ENCODE results near the gene BMP2K.

BMP2K gene

DNA sequence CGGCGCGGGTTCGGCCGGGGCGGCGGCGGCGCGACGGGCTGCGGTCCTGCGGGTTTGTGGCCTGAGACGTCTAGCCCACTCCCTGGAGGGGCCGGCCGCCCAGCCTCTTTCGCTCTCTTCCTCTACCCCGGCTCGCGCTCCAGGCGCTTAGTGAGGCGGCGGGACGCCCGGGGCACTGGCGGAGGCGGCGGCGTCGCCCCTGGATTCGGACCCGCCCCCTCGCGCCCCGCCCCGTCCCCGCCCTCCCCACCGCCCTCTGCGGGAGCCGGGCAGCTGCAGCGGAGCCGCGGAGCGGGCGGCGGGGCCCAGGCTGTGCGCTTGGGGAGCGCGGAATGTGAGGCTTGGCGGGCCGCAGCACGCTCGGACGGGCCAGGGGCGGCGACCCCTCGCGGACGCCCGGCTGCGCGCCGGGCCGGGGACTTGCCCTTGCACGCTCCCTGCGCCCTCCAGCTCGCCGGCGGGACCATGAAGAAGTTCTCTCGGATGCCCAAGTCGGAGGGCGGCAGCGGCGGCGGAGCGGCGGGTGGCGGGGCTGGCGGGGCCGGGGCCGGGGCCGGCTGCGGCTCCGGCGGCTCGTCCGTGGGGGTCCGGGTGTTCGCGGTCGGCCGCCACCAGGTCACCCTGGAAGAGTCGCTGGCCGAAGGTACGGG, at the start of gene BMP2K:
TSS of gene BMP2K (plus strand) at position 272 of the 650 bp plus-strand sequence. CDS start at position 466, 194 bp downstream.
- H3K27ac Mint-ChIP-seq = peak within 1 kb of the TSS; percentile 98
- H3K36me3 Mint-ChIP-seq (ENCODE audit: low read depth) = no peaks in the 10 kb centered on the region
- H3K4me3 Mint-ChIP-seq = peak within 1 kb of the TSS; percentile 92
- H3K9me3 Mint-ChIP-seq = no peaks in the 10 kb centered on the region
- peaks cover 42% of the 10 kb centered on the region for H3K4me1 Mint-ChIP-seq (ENCODE audit: low read depth)
- no peaks in the 10 kb centered on the region for H3K27me3 Mint-ChIP-seq

DNA sequence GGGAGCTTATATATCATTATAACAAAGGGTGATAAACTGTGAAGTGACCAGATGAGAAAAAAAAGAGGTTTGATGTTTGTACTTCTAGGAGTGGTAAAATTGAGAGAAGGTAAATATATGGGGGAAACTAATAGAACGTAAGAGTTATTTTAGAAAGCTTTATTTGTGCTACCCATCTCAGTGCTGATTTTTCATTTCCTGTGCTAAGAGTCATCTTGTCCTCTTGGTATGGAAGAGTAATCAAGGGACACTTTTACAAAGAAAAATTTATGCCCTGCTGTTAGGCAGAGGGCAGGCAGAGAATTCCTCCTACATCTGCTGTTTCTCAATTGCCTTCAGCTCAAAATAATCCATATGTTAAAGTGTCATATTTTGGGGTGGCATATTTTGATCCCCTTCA, 49.6 kb upstream of the BMP2K start:
- no peak overlapping the region for H3K4me3 Mint-ChIP-seq
- H3K27ac Mint-ChIP-seq = no peak overlapping the region
- no peaks in the 10 kb centered on the region for H3K36me3 Mint-ChIP-seq (ENCODE audit: low read depth)
- no peaks in the 10 kb centered on the region for H3K27me3 Mint-ChIP-seq
- peaks cover 13% of the 10 kb centered on the region for H3K4me1 Mint-ChIP-seq (ENCODE audit: low read depth)
- no peaks in the 10 kb centered on the region for H3K9me3 Mint-ChIP-seq

DNA sequence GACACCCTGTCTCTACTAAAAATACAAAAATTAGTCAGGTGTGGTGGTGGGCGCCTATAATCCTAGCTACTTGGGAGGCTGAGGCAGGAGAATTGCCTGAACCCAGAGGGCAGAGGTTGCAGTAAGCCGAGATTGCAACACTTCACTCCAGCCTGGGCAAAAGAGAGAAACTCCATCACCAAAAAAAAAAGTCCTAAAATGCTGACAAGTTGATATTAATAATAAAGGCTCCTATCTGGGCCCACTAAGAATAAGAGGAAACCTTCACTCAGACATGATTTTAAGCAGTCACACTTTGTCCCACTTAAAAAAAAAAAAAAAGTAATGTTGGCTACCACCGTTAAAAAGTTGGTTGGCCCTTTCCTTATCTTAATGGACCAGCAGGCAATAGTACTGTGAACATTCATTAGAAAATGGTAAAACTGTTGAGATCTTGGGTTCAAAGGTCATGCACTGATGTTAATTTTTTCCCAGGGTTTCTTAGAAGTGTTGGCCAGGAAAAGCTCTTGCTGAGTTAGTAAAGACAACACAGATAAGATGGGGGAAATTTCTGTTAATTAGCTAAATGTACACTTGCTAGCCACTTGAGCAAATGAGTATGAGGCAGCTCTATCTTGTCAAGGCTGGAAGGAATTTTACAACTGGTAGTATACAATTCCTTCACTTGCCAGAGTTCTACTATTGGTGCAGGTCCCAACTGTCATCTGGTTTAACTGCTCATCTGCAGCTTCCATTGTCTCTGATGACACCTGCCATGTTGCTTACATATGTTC, 43.6 kb upstream of the BMP2K start:
- no peaks in the 10 kb centered on the region for H3K27me3 Mint-ChIP-seq
- H3K27ac Mint-ChIP-seq = no peak overlapping the region
- peaks cover 13% of the 10 kb centered on the region for H3K4me1 Mint-ChIP-seq (ENCODE audit: low read depth)
- no peaks in the 10 kb centered on the region for H3K36me3 Mint-ChIP-seq (ENCODE audit: low read depth)
- no peaks in the 10 kb centered on the region for H3K9me3 Mint-ChIP-seq
- H3K4me3 Mint-ChIP-seq = no peak overlapping the region

DNA sequence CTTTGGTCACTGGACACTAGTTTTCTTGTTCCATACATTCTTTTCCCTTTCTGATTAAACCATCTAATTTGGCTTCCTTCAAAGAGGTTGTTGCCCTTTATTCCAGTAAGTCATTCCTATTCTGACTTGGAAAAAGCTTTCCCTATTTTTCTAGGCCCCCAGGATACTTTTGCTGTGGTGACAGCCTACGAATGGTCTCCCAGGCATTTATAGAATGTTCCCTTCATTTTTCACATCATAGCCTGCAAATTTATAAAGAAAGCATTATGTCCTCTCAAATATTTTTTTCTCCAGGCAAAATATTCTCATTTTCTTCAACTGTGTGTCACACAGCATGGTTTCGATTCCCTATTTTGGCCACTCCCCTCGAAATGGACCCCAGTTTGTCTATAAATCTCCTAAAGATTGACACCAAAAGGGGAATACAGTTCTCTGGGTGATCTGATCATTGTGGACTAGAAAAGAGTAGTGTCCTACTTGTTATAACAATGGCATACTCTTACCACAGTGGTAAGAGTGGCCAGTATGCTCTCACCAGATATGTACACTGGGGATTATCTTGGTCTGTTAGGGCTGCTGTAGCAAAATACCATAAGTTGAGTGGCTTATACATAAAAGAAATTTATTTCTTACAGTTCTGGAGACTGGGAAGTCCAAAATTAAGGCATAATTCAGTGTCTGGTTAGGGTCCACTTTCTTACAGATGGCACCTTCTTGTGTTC, 41.5 kb upstream of the BMP2K start:
- Mint-ChIP-seq H3K4me1 (ENCODE audit: low read depth) (peaks cover 13% of the 10 kb centered on the region), H3K9me3 (no peaks in the 10 kb centered on the region), H3K4me3 (no peak overlapping the region), H3K27me3 (no peaks in the 10 kb centered on the region), H3K36me3 (ENCODE audit: low read depth) (no peaks in the 10 kb centered on the region), H3K27ac (no peak overlapping the region)

DNA sequence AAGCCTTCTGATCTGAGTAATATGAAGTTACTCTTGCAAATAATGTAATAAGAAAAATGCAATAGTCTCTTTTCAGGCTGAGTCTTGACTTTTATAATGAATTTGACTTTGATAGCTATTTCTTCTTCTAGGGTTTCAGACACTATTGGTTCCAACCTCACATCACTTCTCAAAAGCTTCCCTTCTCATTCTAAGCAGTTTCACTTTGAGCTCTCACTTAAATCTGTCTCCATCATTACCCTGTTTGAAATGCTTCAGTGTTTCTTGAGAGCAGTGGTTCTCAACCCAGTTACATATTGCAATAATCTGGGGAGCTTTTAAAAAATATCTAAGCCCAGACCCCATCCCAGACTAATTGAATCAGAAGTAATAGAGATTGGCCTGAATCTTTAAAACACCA, 40.5 kb upstream of the BMP2K start:
- H3K36me3 Mint-ChIP-seq (ENCODE audit: low read depth) = no peaks in the 10 kb centered on the region
- no peak overlapping the region for H3K27ac Mint-ChIP-seq
- H3K9me3 Mint-ChIP-seq = no peaks in the 10 kb centered on the region
- no peaks in the 10 kb centered on the region for H3K27me3 Mint-ChIP-seq
- H3K4me1 Mint-ChIP-seq (ENCODE audit: low read depth) = peaks cover 13% of the 10 kb centered on the region
- H3K4me3 Mint-ChIP-seq = no peak overlapping the region

DNA sequence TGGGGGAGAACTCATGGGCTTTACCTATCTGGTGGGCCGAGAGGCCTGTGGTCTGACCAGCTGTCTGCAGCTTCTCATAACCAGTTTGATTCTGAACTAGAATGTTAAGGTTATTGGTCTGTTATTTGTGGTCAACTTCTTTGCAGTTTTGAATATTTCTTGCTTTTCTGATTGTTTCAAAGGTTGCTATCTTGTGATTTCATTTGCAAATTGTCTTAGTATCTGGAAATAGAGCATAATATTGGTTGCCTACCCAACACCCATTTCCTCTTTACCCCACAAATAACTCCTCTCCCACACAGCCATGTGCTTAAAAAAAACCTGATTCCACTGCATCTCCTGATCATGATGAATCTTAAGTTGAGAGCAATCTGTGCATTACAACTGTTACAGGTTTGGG, 39.1 kb upstream of the BMP2K start:
- Mint-ChIP-seq H3K36me3 (ENCODE audit: low read depth) (no peaks in the 10 kb centered on the region), H3K27ac (no peak overlapping the region), H3K4me3 (no peak overlapping the region), H3K9me3 (no peaks in the 10 kb centered on the region), H3K27me3 (no peaks in the 10 kb centered on the region), H3K4me1 (ENCODE audit: low read depth) (peaks cover 13% of the 10 kb centered on the region)

DNA sequence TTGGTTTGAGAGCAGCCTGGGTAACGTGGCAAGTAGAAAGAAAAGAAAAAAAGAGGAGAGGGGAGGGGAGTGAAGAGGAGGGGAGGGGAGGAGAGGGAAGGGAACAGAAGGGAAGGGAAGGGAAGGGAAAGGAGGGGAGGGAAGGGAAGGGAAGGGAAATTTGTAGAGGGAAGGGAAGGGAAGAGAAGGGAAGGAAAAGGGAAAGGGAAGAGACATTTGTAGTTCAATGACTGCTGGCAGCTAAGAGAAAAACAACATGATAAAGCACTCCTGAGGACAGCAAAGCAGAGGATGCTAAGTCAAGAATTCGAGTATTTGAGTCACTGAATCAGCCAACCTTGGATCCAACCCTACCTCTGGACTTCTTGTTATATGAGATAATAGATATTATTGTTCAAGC, 38.2 kb upstream of the BMP2K start:
- Mint-ChIP-seq H3K4me1 (ENCODE audit: low read depth) (peaks cover 13% of the 10 kb centered on the region), H3K4me3 (no peak overlapping the region)

DNA sequence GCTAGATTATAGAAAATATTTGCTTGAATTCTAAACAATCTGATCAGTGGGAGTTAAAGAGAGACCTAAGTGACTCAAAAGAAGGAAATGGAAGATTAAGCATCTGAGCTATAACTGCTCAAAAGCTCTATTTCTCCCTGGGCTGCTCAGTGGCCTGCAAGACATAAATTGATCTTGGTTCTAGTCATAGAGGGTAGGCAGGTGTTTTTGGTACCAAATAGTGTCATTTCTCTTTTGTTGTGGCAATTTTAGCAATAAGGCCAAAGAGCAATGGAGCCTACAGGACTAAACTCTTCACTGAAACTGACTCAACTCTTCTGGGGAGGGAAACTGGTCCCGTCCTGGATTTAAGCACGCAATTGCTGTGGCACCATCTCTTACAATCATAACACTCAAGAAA, 33.9 kb upstream of the BMP2K start:
- H3K9me3 Mint-ChIP-seq = no peaks in the 10 kb centered on the region
- no peaks in the 10 kb centered on the region for H3K36me3 Mint-ChIP-seq (ENCODE audit: low read depth)
- H3K27ac Mint-ChIP-seq = no peak overlapping the region
- H3K4me1 Mint-ChIP-seq (ENCODE audit: low read depth) = peaks cover 2% of the 10 kb centered on the region
- H3K27me3 Mint-ChIP-seq = no peaks in the 10 kb centered on the region
- no peak overlapping the region for H3K4me3 Mint-ChIP-seq

More for the DNA sequence above, 38.2 kb upstream of the BMP2K start:
- Mint-ChIP-seq H3K27me3 (no peaks in the 10 kb centered on the region), H3K36me3 (ENCODE audit: low read depth) (no peaks in the 10 kb centered on the region), H3K9me3 (no peaks in the 10 kb centered on the region), H3K27ac (no peak overlapping the region)

DNA sequence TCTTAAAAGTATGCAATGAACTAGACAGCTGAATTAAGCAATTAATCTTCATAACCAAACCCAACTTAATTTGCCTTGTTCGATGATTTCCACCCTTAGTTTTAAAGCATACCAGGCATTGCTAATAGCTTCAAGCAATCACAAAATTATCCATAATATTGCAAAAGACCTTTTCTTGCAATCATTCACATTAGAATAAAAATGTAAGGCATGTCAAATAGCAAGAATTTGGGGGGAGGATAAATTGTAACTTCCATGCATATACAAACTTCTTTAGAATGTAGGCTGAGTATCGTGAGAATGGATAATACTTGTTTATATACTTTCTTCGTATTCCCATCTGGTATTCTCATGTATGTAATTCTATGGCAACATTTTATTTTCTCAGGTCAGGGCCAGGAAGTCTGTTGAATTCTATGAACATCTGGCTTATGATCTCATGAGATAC, 28.7 kb upstream of the BMP2K start:
- Mint-ChIP-seq H3K27ac (no peak overlapping the region), H3K4me3 (no peak overlapping the region), H3K9me3 (no peaks in the 10 kb centered on the region), H3K4me1 (ENCODE audit: low read depth) (peaks cover 8% of the 10 kb centered on the region), H3K27me3 (no peaks in the 10 kb centered on the region), H3K36me3 (ENCODE audit: low read depth) (no peaks in the 10 kb centered on the region)

DNA sequence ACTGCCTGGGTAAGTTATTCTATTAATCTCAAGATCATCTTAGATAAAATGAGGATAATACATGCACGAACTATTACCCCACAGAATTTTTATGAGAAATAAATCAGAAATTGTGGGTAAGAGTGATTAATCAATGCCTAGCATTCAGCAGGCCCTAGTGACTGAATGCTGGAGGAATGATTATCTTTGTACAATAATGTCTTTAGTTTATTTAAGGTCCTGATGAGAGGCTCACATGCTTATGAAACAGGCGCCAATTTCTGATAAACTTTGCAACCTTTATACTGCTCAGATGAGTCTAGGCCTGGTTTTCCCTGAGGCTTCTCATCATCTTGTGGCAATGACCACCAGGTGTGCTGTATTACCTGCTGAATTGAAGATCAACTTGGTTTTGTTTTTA, 27.8 kb upstream of the BMP2K start:
- Mint-ChIP-seq H3K9me3 (no peaks in the 10 kb centered on the region), H3K27ac (no peak overlapping the region)

DNA sequence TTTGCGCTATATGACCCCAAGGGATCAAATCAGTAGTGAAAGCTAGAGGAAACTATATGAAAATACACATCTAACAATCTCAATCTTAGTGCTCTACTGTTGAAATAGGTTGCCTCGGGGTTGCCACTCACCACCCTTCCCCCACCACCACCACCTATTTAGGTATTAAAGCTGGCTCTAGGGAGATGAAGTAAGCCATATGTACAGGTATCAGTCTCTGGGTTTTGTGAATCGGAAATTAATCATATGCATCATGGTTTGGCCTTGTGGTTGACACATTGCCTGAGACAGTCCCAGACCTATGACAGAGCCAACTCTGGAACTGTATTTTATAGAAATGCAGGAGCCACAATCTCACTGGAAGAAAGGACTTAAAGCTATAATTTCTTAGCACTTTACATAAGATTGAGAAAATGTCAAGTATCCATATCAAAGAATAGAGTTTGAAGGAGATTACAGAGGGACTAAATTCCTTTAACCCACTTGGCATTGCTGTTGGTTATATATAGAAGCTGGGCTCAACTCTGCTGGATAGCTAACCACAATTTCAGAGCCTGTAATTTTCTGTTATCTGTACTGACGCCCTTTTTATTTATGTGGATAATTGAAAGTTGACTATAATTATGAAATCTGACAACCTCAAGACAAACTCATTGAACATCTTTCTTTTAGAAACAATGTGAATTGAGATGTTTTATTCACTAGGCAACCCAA, 26.7 kb upstream of the BMP2K start:
- H3K27me3 Mint-ChIP-seq = no peaks in the 10 kb centered on the region
- no peak overlapping the region for H3K4me3 Mint-ChIP-seq

More for the DNA sequence above, 27.8 kb upstream of the BMP2K start:
- H3K27me3 Mint-ChIP-seq = no peaks in the 10 kb centered on the region
- peaks cover 8% of the 10 kb centered on the region for H3K4me1 Mint-ChIP-seq (ENCODE audit: low read depth)
- H3K4me3 Mint-ChIP-seq = no peak overlapping the region
- no peaks in the 10 kb centered on the region for H3K36me3 Mint-ChIP-seq (ENCODE audit: low read depth)

DNA sequence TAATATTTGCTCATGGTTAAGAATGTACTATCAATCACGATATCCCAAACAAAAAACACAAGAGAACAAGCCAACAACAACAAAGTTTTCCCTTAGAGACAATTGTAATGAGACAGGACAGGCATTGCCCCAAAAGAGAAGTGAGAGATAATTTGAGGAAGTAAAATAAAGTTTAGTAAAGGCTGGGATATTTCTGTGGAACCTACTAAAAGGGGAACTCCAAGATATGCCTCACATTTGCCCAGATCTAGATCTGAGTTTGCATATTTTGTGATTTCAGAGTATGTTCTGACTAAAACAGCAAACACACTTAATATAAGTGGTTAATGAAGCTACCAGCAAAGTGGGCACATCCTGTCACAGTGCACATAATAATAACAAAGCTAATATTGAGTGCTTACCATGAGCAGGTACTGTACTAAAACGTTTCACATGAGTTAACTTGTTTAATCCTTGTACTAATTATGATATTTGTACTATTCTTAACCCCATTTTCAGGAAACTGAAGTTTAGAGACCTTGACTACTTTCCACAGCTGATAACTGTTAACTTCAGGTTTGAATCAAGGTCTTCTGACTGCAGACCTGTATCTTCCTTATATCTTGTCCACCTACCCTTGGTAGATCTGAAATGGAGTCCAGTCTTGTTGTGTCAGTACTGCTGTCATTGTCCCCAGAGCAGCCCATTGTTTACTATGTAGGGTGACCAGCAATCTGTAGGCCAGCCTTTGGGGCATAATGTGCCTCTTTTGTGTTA, 26.0 kb upstream of the BMP2K start:
- Mint-ChIP-seq H3K27ac (peak overlapping the region; percentile 57), H3K4me1 (ENCODE audit: low read depth) (peaks cover 8% of the 10 kb centered on the region), H3K36me3 (ENCODE audit: low read depth) (no peaks in the 10 kb centered on the region), H3K27me3 (no peaks in the 10 kb centered on the region), H3K9me3 (no peaks in the 10 kb centered on the region), H3K4me3 (no peak overlapping the region)

More for the DNA sequence above, 26.7 kb upstream of the BMP2K start:
- Mint-ChIP-seq H3K9me3 (no peaks in the 10 kb centered on the region), H3K4me1 (ENCODE audit: low read depth) (peaks cover 8% of the 10 kb centered on the region), H3K27ac (peak overlapping the region; percentile 54), H3K36me3 (ENCODE audit: low read depth) (no peaks in the 10 kb centered on the region)

DNA sequence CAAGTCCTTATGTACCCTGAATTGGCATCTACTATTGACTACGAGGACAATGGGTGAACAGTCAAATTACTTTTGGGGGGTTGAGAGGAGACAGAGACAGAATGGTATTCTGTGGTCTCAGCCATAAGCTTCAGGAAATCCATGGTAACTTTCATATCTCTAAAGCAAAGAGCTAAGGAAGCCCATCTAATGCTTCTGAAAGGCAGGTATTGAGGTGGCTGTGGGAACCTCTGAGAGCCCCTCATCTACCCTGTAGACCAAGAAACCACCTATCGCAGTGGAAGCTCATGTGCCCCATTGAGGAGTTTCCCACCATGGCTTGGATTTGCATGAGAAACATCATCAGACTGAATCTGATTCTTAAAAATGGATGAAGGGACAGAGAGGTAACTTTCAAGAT, 23.1 kb upstream of the BMP2K start:
- H3K27ac Mint-ChIP-seq = no peak overlapping the region
- H3K36me3 Mint-ChIP-seq (ENCODE audit: low read depth) = no peaks in the 10 kb centered on the region
- peaks cover 8% of the 10 kb centered on the region for H3K4me1 Mint-ChIP-seq (ENCODE audit: low read depth)
- H3K4me3 Mint-ChIP-seq = no peak overlapping the region
- H3K27me3 Mint-ChIP-seq = no peaks in the 10 kb centered on the region
- H3K9me3 Mint-ChIP-seq = no peaks in the 10 kb centered on the region

DNA sequence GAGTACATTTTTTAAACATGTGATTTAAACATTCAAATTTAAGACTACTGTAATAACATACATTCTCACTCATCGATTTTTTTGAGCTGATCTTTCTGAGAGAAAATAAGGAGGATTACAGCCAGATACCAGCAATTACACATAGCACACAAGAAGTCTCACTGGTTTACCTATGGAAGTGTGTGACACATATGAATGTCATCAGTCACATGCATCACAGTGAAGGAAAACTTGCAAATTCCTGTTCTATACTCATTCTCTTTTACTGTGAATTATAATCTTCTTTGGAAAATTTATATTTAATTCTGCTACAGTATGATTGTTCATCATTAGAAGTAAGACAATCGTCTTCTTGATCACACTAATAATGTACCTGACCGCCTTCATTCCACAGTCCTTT, 21.3 kb upstream of the BMP2K start:
- Mint-ChIP-seq H3K9me3 (no peaks in the 10 kb centered on the region), H3K27ac (no peak overlapping the region), H3K27me3 (no peaks in the 10 kb centered on the region), H3K4me3 (no peak overlapping the region), H3K4me1 (ENCODE audit: low read depth) (peaks cover 1% of the 10 kb centered on the region), H3K36me3 (ENCODE audit: low read depth) (no peaks in the 10 kb centered on the region)

Data from stimulated activated naive CD8-positive, alpha-beta T cell treated with anti-CD3 and anti-CD28 coated beads, Interleukin-15, Interleukin-2, amounts not matched to agents 100 ng/mL and 50 ng/mL, for 24 hours (primary cell).